ENCODE measurements around the gene GHDC. TPM values are rescaled to one million over a fixed set of nuclear protein-coding genes. Genes with fewer than 3 reads are reported as not detected.
A peak's percentile ranks its signal among the peaks of the same experiment; 100 is the strongest.

GHDC gene
- total RNA-seq, 1 experiment from 2014 or later: 8.5 TPM

- H3K14ac ChIP-seq (ENCODE audit: insufficient read depth, low read length): no peak overlapping the region; the same call in 1 of the 2 replicates
- no peak overlapping the region for H3T11ph ChIP-seq (ENCODE audit: low read length)
- H3K79me1 ChIP-seq (ENCODE audit: insufficient read depth, low read depth, low read length, poor library complexity, severe bottlenecking): no peaks in the 10 kb centered on the region
- H4K91ac ChIP-seq (ENCODE audit: insufficient read length, low read depth, low read length): no peak overlapping the region
- TF ChIP-seq, protein P1, sequence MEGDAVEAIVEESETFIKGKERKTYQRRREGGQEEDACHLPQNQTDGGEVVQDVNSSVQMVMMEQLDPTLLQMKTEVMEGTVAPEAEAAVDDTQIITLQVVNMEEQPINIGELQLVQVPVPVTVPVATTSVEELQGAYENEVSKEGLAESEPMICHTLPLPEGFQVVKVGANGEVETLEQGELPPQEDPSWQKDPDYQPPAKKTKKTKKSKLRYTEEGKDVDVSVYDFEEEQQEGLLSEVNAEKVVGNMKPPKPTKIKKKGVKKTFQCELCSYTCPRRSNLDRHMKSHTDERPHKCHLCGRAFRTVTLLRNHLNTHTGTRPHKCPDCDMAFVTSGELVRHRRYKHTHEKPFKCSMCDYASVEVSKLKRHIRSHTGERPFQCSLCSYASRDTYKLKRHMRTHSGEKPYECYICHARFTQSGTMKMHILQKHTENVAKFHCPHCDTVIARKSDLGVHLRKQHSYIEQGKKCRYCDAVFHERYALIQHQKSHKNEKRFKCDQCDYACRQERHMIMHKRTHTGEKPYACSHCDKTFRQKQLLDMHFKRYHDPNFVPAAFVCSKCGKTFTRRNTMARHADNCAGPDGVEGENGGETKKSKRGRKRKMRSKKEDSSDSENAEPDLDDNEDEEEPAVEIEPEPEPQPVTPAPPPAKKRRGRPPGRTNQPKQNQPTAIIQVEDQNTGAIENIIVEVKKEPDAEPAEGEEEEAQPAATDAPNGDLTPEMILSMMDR (conservative IDR thresholded peaks at IDR 0.05): no peak
- H3K23ac ChIP-seq (ENCODE audit: insufficient read length, low read depth, low read length): no peak overlapping the region
- Mint-ChIP-seq H3K9me3 (no peaks in the 10 kb centered on the region), H3K27me3 (ENCODE audit: low read depth) (no peaks in the 10 kb centered on the region), H3K27ac (no peak overlapping the region), H3K4me3 (peak overlapping the region; percentile 66 to 72; a peak in 4 of 5 replicates), H3K4me1 (peaks cover 14% of the 10 kb centered on the region in 2 experiments), H3K36me3 (ENCODE audit: insufficient read depth in 1 of 3, low read depth in 3 of 3) (no peaks in the 10 kb centered on the region)
- H2BK20ac ChIP-seq (ENCODE audit: low read depth, low read length, poor library complexity, severe bottlenecking): no peak overlapping the region
- no peaks in the 10 kb centered on the region for H3K27me3 ChIP-seq (ENCODE audit: insufficient read depth, low read length)
- no peak overlapping the region for H2BK120ac ChIP-seq (ENCODE audit: low read depth, low read length, poor library complexity, severe bottlenecking)
- H2BK5ac ChIP-seq (ENCODE audit: insufficient read length, low read length): no peak overlapping the region
- H3K56ac ChIP-seq (ENCODE audit: insufficient read length, low read depth, low read length): no peak overlapping the region
- H2AK5ac ChIP-seq (ENCODE audit: insufficient read length, low read length): no peak overlapping the region
- no peak overlapping the region for H3K9ac ChIP-seq (ENCODE audit: extremely low read depth, insufficient read length, low read length)
- no peak overlapping the region for H3K4ac ChIP-seq (ENCODE audit: low read depth, low read length)
- peak overlapping the region; percentile 69 for H3K4me2 ChIP-seq (ENCODE audit: insufficient read depth, insufficient read length, low read length)
- DNase-seq: no peak
- no peaks in the 10 kb centered on the region for H4K20me1 ChIP-seq (ENCODE audit: control insufficient read depth, insufficient read depth, insufficient read length)
- H3K27ac ChIP-seq (ENCODE audit: insufficient read length, low read depth, low read length): no peak overlapping the region
- peaks cover 3% of the 10 kb centered on the region for H3K23me2 ChIP-seq (ENCODE audit: insufficient read length, low read depth, low read length, poor library complexity, severe bottlenecking)
- H2AFZ ChIP-seq (ENCODE audit: low read length): no peak overlapping the region
- WGBS (ENCODE audit: extremely low coverage, insufficient read length, low lambda C conversion rate): no CpG with 5 or more reads among the region's 12 CpGs
- H3K79me2 ChIP-seq (ENCODE audit: insufficient read depth, low read length): no peaks in the 10 kb centered on the region
- H3K4me1 ChIP-seq (ENCODE audit: insufficient read depth, low read length): no peaks in the 10 kb centered on the region
- H4K8ac ChIP-seq (replicated peaks; ENCODE audit: insufficient read length, low read depth, low read length): no peak overlapping the region
- H2BK12ac ChIP-seq (ENCODE audit: insufficient read length, low read depth, low read length): no peak overlapping the region
- H2BK15ac ChIP-seq (ENCODE audit: low read depth, low read length): no peak overlapping the region
- H3K18ac ChIP-seq (ENCODE audit: insufficient read length, low read depth, low read length): no peak overlapping the region
- no peaks in the 10 kb centered on the region for H3K9me3 ChIP-seq (ENCODE audit: control insufficient read depth, low read depth, low read length)
- H4K5ac ChIP-seq (ENCODE audit: insufficient read length, low read depth, low read length): no peak overlapping the region
Measured at GRCh38 chr17:42193216-42193968, 902 bp downstream of the GHDC start.
